GM19467 (cell line): Measurements from ENCODE around the gene PRCC.
"Not testable (repeated sequence)": the region's sequence is repeated elsewhere in the genome, so short reads cannot be mapped to it uniquely, and the experiment has no call there.

ENCODE experiments used
- ATAC-seq: cut with Tn5 transposase; IDR thresholded peaks from one replicate; pipeline ENCODE4 v1.9.1; 2021; ENCODE audit warnings: mild to moderate bottlenecking, moderate library complexity; ENCODE audit not compliant: unreplicated experiment

Gene PRCC

GRCh38 chr1:156760092-156760795 lies 7.1 kb upstream of the PRCC start:
- no peak for ATAC-seq

GRCh38 chr1:156760796-156761104 lies 6.6 kb upstream of the PRCC start:
- no peak for ATAC-seq

DNA sequence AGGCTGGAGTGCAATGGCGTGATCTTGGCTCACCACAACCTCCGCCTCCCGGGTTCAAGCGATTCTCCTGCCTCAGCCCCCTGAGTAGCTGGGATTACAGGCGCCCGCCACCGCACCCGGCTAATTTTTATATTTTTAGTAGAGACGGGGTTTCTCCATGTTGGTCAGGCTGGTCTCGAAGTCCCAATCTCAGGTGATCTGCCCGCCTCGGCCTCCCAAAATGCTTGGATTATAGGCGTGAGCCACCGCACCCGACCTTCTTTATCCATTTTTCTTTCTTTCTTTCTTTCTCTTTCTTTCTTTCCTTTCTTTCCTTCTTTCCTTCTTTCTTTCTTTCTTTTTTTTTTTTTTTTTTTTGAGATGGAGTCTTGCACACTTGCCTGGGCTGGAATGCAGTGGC lies 2.2 kb upstream of the PRCC start:
- ATAC-seq, result not testable (repeated sequence)

DNA sequence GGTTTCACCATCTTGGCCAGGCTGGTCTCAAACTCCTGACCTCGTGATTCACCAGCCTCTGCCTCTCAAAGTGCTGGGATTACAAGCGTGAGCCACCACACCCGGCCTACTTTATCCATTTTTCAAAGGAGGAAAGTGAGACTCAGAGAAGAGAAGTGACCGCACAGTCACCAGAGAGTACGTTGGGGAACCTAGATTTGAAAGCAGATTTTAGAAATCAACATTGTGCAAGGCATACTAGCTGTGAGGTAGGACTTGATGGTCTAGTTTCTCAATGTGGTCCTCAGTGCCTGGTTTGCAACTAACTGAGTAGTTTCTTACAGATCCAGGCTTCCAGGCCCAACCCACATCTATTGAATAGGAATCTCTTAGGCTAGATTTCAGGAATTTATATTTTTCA lies 1.7 kb upstream of the PRCC start:
- no peak for ATAC-seq

- no peak for ATAC-seq
Observed at GRCh38 chr1:156766298-156767100, 836 bp upstream of the PRCC start.

- ATAC-seq, result no peak
Observed at GRCh38 chr1:156767879-156768604, 707 bp downstream of the PRCC start.

- no peak for ATAC-seq
Observed at GRCh38 chr1:156768610-156769295, 1.4 kb downstream of the PRCC start.

DNA sequence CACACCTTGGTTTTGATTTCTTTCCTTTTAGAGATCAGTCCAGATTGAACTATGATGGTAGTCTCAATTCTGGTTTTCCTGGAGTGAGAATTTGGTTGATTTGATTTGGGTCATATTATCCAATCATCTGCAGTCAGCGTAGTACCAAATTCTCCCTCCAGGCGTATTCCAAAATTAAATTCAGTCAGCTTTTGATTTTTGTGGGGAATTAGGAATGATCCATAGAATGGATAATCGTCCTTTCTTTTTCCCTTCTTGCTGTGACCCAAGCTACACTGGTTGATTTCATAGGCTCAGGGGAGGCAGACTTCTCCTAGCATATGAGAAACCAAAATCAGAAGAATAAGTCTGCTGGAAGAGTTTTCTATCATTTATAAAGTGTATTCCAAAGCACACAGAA lies 4.9 kb downstream of the PRCC start:
- no peak for ATAC-seq

DNA sequence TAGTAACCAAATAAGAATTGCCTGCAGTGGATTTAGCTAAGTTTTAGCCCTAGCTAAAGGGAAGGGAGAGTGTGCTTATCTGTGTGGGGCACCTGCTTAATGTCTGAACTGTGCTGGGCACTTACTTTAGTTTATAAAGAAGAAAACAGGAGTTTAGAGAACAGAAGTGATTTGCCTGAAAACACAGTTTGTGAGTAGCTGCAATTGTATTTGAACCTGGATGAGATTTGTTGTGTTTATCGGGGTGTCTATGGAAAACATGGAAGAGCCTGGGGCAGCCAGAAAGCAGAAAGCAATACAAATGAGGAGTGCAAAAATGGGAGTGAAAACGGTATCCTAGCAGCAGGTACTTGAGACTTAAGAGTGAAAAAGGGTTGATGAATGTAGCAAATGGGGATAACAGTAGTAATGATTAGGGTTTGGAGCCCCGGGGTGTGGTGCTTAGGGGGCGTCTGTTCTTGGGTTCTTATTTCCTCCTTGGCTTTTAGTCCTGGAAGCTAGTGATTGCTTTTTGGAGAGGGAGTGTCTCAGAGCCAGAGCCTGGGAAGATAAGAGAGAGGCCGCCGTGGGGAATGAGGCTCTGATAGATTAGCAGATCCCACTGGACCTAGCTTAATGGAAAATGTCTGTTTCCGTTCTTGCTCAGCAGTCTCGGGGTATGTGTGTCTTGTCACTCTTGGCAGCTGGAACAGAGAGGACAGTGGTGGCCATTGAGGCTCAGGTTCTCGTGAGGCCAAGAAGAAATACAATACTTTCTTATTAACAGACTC lies 5.6 kb downstream of the PRCC start:
- ATAC-seq, result no peak

GRCh38 chr1:156773607-156774006 lies 6.3 kb downstream of the PRCC start:
- ATAC-seq, result no peak

DNA sequence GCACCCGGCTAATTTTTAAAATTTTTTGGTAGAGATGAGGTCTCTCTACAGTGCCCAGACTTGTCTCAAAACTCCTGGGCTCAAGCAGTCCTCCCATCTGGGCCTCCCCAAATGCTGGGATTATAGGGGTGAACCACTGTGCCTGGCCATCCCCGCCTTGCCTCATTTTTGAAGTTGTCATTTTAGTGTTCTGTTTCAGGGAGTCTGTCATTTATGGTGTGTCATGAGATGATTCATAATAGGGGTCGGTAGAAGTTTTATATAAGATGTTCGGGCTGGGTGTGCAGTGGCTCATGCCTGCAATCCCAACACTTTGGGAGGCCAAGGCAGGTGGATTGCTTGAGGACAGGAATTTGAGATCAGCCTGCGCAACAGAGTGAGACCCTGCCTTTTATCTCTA lies 8.5 kb downstream of the PRCC start:
- no peak for ATAC-seq

GRCh38 chr1:156776942-156777341 lies 9.6 kb downstream of the PRCC start:
- ATAC-seq, result no peak

DNA sequence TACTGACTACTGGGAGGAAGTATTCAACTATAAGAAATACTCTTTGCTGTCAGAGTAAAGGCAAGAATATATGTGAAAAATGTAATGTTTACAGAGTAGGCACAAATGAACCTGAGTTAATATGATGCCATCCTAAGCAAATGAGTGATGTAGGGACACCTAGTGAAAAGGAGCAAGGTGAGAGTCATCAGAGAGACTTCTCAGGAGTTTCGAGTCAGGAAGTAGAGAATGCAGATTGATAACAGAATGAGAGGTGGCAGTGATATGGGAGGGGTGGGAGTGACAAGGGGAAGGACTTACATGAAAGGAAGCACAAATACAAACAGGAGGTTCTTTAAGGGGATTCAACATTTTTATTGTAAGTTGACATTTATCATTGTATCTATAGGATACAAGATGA lies 10.2 kb downstream of the PRCC start:
- no peak for ATAC-seq

DNA sequence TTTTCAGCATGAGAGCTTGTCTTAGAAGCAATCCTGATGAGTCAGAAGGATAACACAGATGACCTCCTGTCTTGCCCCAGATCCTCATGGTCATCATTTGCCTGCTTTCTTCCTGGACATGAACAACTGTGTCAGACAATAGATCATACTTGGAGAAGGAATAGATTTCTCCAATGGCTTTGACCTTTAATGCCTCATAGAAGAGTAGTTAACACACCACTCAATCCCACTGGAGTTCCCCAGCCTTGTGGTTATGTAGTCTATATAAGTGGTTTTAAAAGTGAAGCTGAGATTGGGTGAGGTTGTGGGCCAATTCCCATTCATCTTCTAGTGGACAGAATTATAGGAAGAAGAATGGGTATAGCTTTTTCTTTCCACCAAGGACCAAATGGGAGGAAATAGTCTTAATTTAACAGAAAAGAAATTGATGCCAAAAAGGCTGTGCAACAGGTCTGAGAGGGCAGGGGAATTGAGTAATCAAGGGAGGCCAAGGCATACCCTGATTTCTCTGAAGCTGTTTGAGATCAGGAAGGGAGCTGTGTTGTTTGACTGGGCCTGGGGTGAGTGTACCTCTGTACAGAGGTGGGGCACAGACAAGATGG lies 14.4 kb downstream of the PRCC start:
- ATAC-seq, result no peak

GRCh38 chr1:156785458-156785857 lies 18.1 kb downstream of the PRCC start:
- ATAC-seq, result no peak

- ATAC-seq, result no peak
Observed at GRCh38 chr1:156786640-156787039, 19.3 kb downstream of the PRCC start.

DNA sequence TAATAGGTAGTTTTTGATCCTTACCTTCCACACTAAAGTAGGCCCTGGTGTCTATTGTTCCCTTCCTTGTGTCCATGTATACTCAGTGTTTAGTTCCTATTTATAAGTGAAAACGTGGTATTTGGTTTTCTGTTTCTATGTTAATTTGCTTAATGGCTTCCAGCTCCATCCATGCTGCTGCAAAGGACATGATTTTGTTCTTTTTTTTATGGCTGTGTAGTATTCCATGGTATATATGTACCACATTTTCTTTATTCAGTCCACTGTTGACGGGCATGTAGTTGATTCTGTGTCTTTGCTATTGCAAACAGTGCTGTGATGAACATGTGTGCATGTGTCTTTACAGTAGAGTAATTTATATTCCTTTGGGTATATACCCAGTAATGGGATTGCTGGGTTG lies 20.8 kb downstream of the PRCC start:
- no peak for ATAC-seq

DNA sequence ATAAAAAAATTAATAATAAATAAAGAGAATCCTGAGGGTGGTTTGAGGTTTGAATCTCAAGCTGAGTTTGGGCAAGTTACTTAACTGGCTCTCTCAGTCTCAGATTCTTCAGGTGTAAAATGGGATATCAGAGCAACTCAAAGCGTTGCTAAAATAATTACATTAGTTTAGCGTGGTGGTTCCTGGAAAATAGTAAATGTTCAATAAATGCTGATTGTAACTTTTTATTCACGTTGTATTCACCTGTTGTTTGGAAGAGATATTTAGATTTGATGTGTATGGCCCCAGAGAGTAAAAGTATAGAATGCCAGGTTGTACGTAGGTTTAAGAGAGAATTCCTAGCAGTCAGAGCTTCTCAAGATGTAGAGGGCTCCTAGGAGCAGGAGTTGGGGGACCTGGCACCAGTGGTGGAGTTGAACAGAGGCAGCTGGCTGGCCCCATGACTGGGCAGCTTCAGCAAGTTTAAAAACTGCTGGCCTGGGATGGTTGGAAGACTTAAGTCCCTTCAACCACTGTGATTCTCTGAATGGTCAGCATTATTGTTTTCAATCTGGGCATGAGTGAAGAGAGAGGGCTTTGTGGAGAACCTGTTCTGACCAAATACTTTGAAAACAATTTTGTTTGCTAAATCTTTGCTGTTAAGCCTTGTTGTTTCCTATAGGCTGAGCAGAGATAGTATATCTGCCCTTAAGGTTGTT lies 22.4 kb downstream of the PRCC start:
- no peak for ATAC-seq

- ATAC-seq, result no peak
Observed at GRCh38 chr1:156794506-156795373, 27.4 kb downstream of the PRCC start.
